ENCODE results near the gene ACSS1. TPM values are rescaled to one million over a fixed set of nuclear protein-coding genes. Genes with fewer than 3 reads are reported as not detected.

ACSS1 gene
- total and polyA plus RNA-seq, 8 donors = 7.0 to 135 (median 35.8) TPM

DNA sequence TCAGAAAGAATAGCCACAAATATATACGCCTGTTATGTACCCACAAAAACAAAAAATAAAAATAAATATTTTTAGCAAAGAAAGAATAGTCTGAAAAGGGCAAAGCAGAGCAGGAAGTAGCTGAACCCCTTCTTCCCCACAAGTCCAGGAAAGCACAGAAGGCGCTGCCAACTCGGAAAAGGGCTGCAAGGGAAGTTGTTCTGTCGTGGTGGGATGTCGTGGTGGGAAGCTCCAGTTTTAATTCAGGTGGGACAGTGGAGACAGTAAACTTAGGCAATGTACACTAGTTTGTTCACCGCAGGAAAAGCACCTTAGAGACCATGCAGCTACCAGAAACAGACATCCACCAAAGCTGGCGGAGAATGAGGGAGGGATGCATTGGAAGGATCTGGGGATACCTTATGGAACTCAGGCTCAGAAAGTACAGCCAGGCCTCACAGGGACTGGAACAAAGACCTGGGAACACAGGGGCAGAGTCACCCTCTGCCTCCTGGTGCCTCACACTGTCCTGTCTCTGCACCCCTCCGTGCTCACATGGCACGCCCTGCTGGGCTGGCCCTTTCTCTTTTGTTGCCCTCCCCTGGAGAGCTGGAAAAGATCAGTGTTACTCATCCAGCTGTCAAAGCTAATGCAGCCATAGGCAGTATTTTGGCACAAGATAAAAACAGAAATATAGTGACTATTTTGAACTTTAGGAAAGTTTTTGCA lies 62.0 kb downstream of the ACSS1 start:
- TF ChIP-seq POLR2AphosphoS5 (IDR thresholded peaks at IDR 0.05) (no peak), POLR2A (IDR thresholded peaks at IDR 0.05) (no peak), EP300 (IDR thresholded peaks at IDR 0.05) (no peak)
- TF ChIP-seq, protein P1, sequence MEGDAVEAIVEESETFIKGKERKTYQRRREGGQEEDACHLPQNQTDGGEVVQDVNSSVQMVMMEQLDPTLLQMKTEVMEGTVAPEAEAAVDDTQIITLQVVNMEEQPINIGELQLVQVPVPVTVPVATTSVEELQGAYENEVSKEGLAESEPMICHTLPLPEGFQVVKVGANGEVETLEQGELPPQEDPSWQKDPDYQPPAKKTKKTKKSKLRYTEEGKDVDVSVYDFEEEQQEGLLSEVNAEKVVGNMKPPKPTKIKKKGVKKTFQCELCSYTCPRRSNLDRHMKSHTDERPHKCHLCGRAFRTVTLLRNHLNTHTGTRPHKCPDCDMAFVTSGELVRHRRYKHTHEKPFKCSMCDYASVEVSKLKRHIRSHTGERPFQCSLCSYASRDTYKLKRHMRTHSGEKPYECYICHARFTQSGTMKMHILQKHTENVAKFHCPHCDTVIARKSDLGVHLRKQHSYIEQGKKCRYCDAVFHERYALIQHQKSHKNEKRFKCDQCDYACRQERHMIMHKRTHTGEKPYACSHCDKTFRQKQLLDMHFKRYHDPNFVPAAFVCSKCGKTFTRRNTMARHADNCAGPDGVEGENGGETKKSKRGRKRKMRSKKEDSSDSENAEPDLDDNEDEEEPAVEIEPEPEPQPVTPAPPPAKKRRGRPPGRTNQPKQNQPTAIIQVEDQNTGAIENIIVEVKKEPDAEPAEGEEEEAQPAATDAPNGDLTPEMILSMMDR (IDR thresholded peaks at IDR 0.05) = no peak
- intact Hi-C loops (cut with DNase I; ENCODE audit: low total_unique reads) = loop anchor here (2.0 to 10.0 kb wide), 2 partner anchors 69 to 199 kb away; partner anchors contain the start of gene ENTPD6
- WGBS, 5 donors = 69 to 87% (median 84%) methylated on average over 9 of the region's 9 CpGs
- Histone ChIP-seq H3K36me3 (no peaks in the 10 kb centered on the region), H3K27ac (no peak overlapping the region), H3K27me3 (no peaks in the 10 kb centered on the region), H3K9me3 (no peaks in the 10 kb centered on the region), H3K4me1 (peaks cover 44 to 76% (median 59%) of the 10 kb centered on the region in 4 donors), H3K4me3 (no peak overlapping the region)
- DNase-seq = no peak

DNA sequence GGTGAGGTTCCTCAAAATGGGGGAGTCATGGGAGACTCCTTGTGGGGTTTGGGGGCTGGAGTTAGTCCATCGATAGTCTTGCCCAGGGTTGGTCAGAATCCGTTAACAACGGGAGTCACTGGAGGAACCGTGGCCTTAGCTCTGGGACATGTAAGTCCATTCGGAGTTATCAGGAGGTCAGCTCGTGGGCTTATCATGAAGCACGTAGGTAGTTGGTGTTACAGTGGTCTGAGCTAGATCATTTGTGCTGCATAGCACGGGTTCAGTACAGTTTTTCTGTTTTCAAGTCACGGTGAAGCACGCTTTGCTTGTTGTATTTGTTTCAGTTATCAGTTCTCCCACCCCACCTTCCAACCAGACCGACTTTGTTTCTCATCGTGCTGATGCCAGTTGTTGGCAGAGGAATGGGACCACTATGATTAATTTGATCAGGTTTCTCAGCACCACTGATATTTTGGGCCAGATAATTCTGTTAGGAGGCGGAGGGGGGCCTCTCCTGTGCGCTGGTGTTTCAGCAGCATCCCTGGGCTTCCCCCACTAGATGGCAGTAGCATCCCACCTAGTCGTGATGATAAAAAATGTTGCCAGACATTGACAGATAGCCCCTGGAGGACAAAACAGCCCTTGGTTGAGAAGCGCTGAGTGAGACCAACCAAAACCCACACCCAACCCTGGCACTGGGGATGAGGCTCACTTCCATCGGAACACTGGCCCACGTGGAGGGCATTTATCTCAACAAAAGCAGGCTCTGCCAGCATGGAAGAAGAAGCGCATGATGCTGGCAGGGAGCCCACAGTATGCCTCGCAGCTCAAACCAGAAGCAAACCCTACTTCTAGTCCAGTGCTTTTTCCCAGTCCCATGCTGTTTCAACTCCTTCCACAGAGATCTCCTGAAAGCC lies 63.2 kb downstream of the ACSS1 start:
- Histone ChIP-seq H3K27me3 (no peaks in the 10 kb centered on the region), H3K4me3 (peak overlapping the region in 3 of 4 donors; percentile 12 to 18 (median 13)), H3K9me3 (no peaks in the 10 kb centered on the region), H3K27ac (peak overlapping the region in 2 of 5 donors; percentile 33 to 97), H3K4me1 (peaks cover 35 to 68% (median 55%) of the 10 kb centered on the region in 4 donors), H3K36me3 (no peaks in the 10 kb centered on the region)
- WGBS, 5 donors = 21 to 30% (median 24%) methylated on average over 19 to 20 of the region's 20 CpGs
- intact Hi-C loops (cut with DNase I; ENCODE audit: low total_unique reads) = loop anchor here (2.0 to 10.0 kb wide), 2 partner anchors 70 to 200 kb away; partner anchors contain the start of gene ENTPD6
- TF ChIP-seq, protein P1 (IDR thresholded peaks at IDR 0.05) = peak in 5 of 7 experiments; percentile 78 to 94 (median 89)
- TF ChIP-seq EP300 (IDR thresholded peaks at IDR 0.05) (no peak), POLR2AphosphoS5 (IDR thresholded peaks at IDR 0.05) (peak; percentile 38 to 71 (median 48)), POLR2A (IDR thresholded peaks at IDR 0.05) (no peak)
- peak; percentile 83 to 92 for DNase-seq

DNA sequence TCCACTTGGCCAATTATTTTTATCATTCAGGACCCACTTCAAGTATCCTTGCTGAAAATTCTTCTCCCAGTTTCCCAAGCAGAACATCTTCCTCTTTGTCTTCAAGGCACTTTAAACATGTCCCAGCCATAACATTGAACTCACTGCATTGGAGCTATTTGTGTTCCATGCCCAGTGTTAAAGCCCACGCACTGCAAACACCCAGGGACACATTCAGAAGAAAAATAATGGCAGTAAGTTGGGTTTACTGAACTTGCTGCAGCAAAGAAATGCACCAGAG lies 63.8 kb downstream of the ACSS1 start:
- no peak for TF ChIP-seq EP300 (IDR thresholded peaks at IDR 0.05)
- TF ChIP-seq POLR2A (IDR thresholded peaks at IDR 0.05) = no peak
- TF ChIP-seq POLR2AphosphoS5 (IDR thresholded peaks at IDR 0.05) = no peak
- TF ChIP-seq, protein P1 (IDR thresholded peaks at IDR 0.05) = no peak
- H3K4me1 ChIP-seq = peaks cover 29 to 64% (median 49%) of the 10 kb centered on the region in 4 donors
- H3K4me3 ChIP-seq = no peak overlapping the region
- H3K27me3 ChIP-seq = no peaks in the 10 kb centered on the region
- WGBS, 5 donors = 65 to 92% (median 80%) methylated on average over 1 of the region's 1 CpG
- H3K27ac ChIP-seq = peak overlapping the region in 4 of 5 donors; percentile 33 to 97 (median 90)
- H3K9me3 ChIP-seq = no peaks in the 10 kb centered on the region
- no peak for DNase-seq
- H3K36me3 ChIP-seq = no peaks in the 10 kb centered on the region
- intact Hi-C loops (cut with DNase I; ENCODE audit: low total_unique reads) = loop anchor here (2.0 to 10.0 kb wide), 2 partner anchors 71 to 201 kb away; partner anchors contain the start of gene ENTPD6

All from stomach (tissue), 9 donors.